Upper lobe of left lung (tissue), 4 donors: ENCODE measurements around the gene HRH1.

ENCODE experiments used
- CTCF ChIP-seq, 6 experiments: fragments of 450-650 bp in 4 of 6; fragments of 200-600 bp in 2 of 6; sonication (generic) in 2 of 6; IDR thresholded peaks; one replicate each; pipeline ENCODE4 v1.5.1; 2016 to 2019; ENCODE audit warnings: antibody characterized with exemption in 6 of 6
- POLR2A ChIP-seq, 4 donors: fragments of 450-650 bp; IDR thresholded peaks; one replicate each; pipeline ENCODE4 v1.5.1; 2016 to 2017; ENCODE audit warnings: antibody characterized with exemption in 4 of 4, mild to moderate bottlenecking in 2 of 4
- POLR2AphosphoS5 ChIP-seq, 2 donors: sonication (generic); formaldehyde crosslinking; IDR thresholded peaks; one replicate each; pipeline ENCODE4 v1.5.1; 2017; ENCODE audit warnings: antibody characterized with exemption in 2 of 2

- TF ChIP-seq POLR2AphosphoS5 (IDR thresholded peaks at IDR 0.05) (no peak), CTCF (IDR thresholded peaks at IDR 0.05) (no peak), POLR2A (IDR thresholded peaks at IDR 0.05) (no peak)
These were observed 646 bp downstream of the HRH1 start for GRCh38 chr3:11154953-11155325.
